DMS79 treated with DMSO at 0.1 percent for 48 hours (cell line): ENCODE results near the gene FUS.
A peak's percentile ranks its signal among the peaks of the same experiment; 100 is the strongest.
"Not testable (repeated sequence)": the region's sequence is repeated elsewhere in the genome, so short reads cannot be mapped to it uniquely, and the experiment has no call there.

Experiments
- DNase-seq: peaks from one replicate; lab custom pipeline; 2025; lab: John Stamatoyannopoulos, UW

The FUS gene

GRCh38 chr16:31179747-31180459, at the start of gene FUS:
Gene FUS, plus strand, starts transcription at chr16:31180139. Its CDS starts 76 bp downstream, at chr16:31180215.
- DNase-seq, result peak; percentile 83

DNA sequence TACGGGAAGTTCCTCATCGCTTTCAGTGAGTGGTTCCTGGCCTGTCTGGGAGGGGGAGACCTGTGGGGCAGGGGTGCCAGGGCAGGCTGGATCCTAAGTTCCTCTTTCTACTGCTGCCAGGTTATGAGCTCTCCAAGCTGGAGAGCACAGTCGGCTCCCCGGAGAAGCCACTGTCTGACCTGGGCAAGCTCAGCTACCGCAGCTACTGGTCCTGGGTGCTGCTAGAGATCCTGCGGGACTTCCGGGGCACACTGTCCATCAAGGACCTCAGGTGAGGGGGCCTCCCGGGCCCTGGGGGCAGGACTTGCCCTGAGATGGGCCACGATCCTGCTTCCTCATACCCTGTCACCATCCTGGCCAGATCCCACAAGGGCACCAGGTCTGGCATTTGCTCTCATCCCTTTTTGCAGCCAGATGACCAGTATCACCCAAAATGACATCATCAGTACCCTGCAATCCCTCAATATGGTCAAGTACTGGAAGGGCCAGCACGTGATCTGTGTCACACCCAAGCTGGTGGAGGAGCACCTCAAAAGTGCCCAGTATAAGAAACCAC, 49.5 kb upstream of the FUS start:
- no peak for DNase-seq

DNA sequence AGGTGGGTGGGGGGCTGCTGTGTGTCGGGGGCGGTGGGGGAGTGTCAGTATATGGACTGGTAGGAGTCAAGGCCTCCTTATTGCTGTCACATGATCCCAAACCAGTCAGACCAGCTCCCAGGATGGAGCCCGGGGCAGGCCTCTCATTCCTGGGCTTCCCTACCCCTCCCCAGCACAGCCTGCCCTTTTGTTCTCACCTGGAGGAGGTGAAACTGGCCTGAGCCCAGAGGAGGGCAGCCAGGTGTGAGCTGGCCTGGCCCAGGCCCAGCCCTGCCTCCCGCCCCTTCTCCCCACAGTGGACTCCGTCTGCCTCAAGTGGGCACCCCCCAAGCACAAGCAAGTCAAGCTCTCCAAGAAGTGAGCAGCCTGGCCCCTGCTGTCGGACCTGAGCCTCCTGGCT, 49.0 kb upstream of the FUS start:
- DNase-seq, result peak; percentile 21

DNA sequence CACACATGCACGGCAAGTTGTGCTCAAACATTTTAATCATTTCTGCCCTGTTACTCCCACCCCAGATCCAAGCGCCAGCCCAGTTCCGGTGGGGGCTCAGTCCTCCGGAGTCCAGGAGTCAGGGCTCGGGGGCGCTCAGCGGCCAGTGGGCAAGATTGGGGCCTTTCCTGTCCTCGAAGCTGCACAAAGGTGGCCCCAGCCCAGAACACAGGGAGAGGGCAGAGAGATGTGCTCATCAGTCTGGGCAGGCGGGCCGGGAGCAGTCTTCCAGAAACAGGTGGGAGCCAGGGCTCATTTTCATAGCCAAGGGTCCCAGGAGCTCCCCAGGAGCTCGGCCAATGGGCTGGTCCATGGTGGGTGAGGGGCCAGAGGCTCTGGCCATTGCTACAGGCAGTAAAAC, 48.5 kb upstream of the FUS start:
- no peak for DNase-seq

DNA sequence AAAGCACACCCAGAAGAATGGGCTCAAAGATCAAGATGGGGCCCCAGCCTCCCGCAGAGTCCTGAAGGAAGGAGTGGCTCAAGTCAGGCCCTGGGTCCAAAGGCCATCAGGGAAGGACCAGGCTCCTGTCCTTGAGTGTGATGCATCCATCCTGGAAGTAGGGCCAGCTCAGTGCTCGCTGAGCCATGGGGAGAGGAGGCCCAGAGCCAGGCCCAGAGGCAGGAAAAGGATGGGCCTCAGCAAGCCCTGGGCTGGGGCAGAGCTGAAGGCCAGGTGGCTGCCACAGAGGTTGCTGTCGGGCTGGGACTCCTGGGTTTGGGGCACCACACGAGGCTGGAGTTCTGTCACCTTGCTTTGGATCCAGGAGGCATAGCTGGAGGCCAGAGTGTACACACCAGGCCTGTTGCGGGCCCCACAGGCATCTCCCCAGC, 48.1 kb upstream of the FUS start:
- no peak for DNase-seq

GRCh38 chr16:31132303-31132979, 47.5 kb upstream of the FUS start:
- no peak for DNase-seq

DNA sequence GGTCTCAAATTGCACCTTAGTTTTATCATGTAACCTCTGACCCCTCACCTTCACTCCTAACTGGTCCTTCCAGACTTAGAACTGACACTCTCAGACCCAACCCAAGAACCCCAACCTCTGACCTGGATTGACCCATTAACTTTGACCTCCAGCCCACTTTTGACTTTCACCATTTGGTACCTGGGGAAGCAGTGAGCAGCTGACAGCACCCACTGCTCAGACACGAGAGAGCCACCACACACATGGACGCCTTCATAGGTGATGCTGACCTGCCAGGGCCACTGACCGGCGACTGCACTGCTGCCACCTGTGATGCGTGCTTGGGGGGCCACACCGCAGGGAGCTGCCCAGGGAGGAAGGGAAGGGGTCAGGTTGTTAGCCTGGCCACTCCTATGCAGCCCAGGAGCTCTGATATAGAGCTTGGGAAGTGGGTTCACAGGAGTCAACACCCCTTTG, 46.9 kb upstream of the FUS start:
- DNase-seq, result no peak

DNA sequence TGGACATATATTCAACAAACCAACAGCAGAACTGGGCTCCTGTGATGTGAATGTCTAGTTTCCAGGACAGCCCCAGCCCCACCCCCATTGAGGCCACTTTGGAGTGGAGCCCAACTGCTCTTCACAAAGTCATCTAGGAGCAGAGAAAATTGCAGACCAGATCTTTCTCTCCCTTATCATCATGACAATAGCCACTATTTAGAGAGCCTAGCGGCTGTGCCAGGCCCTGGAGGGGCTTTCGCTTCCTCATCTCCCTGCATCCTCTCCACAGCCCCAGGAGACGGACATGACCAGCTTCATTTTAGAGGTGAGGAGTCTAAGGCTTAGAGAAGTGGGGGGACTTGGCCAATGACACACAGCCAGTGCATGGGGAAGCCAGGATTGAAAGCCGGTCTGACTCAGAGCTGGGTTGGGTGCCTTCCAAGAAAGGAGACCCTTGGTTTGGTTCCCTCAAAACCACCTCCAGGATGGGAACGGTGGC, 45.8 kb upstream of the FUS start:
- no peak for DNase-seq

DNA sequence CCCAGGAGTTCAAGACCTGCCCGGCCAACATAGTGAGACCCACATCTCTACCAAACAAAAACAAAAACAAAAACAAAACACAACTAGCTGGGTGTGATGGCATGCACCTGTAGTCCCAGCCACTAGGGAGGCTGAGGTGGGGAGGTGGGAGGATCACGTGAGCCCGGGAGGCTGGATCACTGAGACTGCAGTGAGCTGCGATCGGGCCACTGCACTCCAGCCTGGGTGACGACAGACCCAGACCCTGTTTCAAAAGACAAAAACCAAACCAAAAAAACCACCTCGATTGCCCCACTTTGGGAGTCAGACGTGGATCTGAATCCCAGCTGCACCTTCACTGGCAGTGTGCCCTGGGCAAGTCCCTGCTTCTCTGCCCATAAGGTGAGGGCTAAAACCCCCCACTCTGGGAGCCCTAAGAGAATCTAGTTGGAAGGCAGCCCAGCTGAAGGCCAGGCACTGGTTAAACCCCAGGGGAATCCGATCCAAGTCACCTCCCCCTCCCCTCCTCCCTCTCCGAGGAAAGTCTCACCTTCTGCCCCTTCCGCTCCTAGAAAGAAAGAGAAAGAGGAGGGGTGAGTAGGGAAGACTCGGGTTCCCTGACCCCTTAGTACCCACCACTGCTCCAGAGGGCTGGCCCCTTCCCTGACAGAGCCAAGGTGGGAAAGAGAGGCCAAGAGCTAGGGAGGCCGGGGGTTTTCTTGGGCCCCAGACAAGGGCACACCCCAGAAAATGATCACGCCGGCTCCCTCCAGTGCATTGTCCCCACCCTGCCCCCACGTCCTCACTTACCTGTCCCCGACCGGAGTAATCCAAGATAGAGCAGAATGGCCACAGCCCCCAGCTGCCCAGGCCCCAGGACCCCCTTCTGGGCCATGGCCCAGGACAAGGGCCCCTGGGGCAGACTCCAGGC, 45.1 kb upstream of the FUS start:
- DNase-seq, result peak; percentile 87

GRCh38 chr16:31135535-31136286, 44.2 kb upstream of the FUS start, which contains the start of gene PRSS8:
Gene PRSS8, minus strand, starts transcription at chr16:31135727. Its CDS starts 229 bp downstream, at chr16:31135498.
- no peak for DNase-seq

GRCh38 chr16:31136287-31136662, 43.7 kb upstream of the FUS start:
- DNase-seq, result no peak

- not testable (repeated sequence) for DNase-seq
Measured at GRCh38 chr16:31136822-31137499, 43.0 kb upstream of the FUS start.

- no peak for DNase-seq
Measured at GRCh38 chr16:31138621-31139578, 41.0 kb upstream of the FUS start.

DNA sequence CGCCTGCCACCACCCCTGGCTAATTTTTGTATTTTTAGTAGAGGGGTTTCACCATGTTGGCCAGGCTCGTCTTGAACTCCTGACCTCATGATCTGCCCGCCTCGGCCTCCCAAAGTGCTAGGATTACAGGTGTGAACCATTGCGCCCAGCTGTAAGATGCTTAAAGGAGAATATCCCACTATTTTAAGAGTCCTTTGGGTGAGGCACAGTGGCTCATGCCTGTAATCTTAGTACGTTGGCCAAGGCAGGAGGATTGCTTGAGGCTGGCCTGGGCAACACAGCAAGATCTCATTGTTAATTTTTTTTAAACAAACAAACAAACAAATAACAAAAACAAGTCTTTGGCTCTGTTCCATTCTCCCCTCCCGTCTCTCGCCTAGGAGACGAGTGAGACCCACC, 38.9 kb upstream of the FUS start:
- DNase-seq, result not testable (repeated sequence)

DNA sequence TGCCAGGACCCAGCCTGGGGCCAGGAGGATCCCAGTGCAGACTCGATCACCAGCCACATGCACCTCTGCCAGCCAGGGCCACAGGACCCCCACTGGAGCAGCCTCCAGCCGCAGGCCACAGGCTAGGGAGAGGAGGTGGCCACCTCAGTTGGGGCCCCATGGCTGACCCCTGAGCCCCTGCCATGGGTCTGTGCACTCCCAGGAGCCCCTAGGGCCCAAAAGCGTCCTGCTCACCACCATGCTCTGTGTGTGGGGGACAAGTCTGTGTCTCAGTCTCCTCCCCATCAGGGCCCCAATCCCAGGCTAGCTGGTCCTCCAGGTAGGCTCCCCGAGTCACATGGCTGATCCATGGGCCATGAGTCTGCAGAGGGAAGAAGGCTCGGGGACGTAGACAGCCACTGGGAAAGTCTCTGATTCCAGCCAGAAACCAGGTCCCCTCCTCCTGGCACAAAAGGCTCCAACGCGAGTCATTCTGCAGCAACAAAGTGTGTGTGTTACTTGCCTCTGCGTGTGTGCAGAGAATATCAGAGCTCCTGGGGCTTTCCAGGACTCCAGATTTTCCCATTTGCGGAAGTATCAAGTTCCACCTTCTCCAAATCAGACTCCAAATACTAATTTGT, 38.3 kb upstream of the FUS start:
- DNase-seq, result no peak

DNA sequence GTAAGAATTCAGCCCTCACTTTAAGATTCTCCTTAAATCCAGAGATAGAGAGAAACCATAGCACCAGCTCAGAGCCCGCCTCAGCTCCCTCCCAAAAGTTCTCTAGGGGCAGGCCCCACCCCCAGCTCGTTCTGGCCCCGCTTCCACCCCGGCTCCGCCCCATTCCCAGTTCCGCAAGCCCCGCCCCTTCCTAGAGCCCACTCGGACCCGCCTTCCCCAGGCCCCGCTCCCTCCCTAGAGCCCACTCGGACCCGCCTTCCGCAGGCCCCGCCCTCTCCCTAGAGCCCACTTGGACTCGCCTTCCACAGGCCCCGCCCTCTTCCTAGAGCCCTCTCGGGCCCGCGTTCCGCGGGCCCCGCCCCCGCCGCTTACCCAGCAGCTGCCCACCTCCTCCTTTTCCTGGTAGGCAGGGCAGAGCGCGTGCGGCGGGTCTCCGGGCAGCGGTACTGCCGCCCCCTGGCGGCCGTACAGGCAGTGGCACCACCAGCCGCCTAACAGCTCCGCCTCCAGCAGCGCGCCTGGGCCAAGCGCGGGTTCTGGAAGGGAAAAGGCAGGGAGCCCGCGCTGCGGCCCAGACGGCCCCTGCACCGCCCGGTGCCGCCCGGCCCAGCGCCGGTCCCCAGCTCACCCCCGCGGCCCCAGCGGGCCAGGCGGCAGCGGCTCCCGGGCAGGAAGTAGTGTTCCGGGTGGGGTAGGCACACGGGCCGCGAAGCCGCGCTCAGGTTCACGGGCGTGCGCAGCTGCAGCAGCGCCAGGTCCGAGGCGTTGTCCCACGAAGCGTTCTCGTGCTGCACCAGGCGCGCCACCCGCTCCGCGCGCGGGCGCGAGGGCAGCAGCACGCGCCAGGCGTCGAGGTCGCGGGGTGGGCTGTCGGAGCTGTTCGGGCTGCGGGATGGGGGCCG, 37.6 kb upstream of the FUS start:
- peak; percentile 97 for DNase-seq

- DNase-seq, result no peak
Measured at GRCh38 chr16:31143011-31143693, 36.8 kb upstream of the FUS start.
